CD4-positive, alpha-beta T cell treated with Interleukin-4 for 4 hours (primary cell): Measurements from ENCODE around the gene HCN2.
"Not testable (repeated sequence)": the region's sequence is repeated elsewhere in the genome, so short reads cannot be mapped to it uniquely, and the experiment has no call there.

Experiments
- DNase-seq: peaks from one replicate; pipeline ENCODE4 v3.0.0-alpha.2; 2020

The HCN2 gene

GRCh38 chr19:588093-588740, 1.5 kb upstream of the HCN2 start:
- peak; percentile 52 for DNase-seq

DNA sequence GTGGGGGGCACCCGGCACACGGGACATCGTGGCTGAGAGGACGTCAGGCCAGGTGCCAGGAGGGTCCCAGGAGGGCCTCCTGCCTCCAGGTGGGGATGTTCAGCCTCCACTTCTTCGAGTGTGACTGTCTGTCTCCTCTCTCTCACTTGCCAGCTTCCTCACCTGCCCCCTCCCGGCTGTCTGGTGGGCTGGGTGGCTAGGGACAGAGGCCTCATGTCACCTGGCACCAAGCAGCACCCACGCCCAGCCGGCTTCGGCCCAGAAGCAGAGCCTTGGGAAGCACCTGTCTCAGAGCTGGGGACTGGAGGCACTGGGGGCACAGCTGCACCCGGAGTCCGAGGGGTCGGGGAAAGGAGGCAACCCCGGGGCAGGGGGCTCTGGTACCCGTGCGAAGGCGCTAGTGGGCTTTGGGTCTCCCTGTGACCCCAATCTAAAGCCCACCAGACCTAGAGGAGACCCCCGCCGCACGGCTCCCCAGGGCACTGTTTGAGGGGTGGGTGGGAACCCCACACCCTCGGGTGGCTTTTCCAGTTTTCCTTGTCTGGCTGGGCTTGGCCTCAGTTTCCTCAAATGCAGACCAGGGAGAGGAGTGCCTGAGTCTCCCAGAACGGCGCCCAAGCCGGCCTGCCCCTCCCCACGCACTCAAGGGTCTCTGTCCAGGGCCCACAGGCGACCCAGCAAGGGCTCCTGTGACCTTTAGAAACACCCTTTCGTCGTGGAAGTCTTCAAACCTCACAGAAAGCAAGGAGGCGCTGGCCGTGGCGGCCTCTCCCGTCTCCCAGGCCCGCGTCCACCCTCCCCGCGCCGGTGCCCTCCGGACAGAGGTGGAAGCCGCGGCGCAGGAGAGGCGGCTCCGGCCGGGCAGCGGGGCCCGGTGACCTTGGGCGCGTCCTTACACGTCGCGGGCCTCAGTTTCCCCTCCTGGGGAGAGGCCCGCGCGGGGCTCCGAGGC, 664 bp upstream of the HCN2 start:
- no peak for DNase-seq

DNA sequence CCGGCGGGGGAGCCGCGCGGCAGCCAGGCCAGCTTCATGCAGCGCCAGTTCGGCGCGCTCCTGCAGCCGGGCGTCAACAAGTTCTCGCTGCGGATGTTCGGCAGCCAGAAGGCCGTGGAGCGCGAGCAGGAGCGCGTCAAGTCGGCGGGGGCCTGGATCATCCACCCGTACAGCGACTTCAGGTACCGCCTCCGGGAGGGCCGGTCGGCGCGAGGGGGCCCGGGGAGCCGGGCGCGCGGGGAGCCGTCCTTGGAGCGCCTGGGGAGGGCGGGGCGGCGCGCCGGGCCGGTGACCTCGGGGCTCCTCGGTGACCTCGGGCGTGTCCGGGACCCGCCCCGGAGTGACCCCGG, 690 bp downstream of the HCN2 start:
- DNase-seq, result no peak

DNA sequence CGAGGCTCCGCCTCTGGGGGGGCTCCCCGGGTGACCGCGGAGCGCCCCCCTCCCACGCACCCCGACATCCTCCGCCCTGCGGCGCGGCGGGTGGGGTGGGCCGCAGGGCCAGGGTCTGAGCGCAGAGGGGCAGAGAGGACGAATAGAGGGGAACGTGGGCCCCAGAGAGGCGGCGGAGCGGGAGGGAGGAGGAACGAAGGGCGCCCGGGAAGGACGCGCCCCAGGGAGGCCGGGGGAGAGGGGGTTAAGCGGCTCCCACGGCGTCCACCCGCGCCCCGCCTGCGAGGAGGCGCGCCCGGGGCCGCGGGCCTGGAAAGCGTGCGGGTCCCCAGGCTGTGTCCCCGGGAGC, 1.0 kb downstream of the HCN2 start:
- no peak for DNase-seq

GRCh38 chr19:591099-591958, 1.6 kb downstream of the HCN2 start:
- DNase-seq, result no peak

- no peak for DNase-seq
Measured at GRCh38 chr19:592101-592500, 2.4 kb downstream of the HCN2 start.

GRCh38 chr19:593055-593454, 3.4 kb downstream of the HCN2 start:
- no peak for DNase-seq

- no peak for DNase-seq
Measured at GRCh38 chr19:593505-593904, 3.8 kb downstream of the HCN2 start.

GRCh38 chr19:594265-594870, 4.7 kb downstream of the HCN2 start:
- DNase-seq, result no peak

- DNase-seq, result no peak
Measured at GRCh38 chr19:595326-596262, 5.9 kb downstream of the HCN2 start.

- no peak for DNase-seq
Measured at GRCh38 chr19:596263-596655, 6.6 kb downstream of the HCN2 start.

GRCh38 chr19:597406-598315, 8.0 kb downstream of the HCN2 start:
- DNase-seq, result no peak

GRCh38 chr19:601310-601709, 11.6 kb downstream of the HCN2 start:
- DNase-seq, result no peak

DNA sequence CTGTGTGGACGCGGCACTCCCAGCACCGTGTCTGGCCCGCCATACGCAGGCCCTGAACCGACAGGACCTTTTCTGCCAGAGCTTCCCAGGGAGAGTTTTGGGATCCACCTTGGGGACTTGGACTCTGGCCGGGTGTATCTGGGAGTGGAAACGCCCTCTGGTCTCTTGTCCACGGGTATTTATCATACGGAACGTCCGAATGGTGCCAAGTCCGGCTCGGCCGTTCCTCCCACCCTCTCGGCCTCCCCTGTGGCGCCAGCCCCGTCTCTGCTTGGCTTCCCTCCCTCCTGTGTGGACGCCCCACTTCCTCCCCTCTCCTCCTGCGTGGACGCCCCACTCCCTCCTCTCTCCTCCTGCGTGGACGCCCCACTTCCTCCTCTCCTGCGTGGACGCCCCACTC, 12.1 kb downstream of the HCN2 start:
- DNase-seq, result no peak

DNA sequence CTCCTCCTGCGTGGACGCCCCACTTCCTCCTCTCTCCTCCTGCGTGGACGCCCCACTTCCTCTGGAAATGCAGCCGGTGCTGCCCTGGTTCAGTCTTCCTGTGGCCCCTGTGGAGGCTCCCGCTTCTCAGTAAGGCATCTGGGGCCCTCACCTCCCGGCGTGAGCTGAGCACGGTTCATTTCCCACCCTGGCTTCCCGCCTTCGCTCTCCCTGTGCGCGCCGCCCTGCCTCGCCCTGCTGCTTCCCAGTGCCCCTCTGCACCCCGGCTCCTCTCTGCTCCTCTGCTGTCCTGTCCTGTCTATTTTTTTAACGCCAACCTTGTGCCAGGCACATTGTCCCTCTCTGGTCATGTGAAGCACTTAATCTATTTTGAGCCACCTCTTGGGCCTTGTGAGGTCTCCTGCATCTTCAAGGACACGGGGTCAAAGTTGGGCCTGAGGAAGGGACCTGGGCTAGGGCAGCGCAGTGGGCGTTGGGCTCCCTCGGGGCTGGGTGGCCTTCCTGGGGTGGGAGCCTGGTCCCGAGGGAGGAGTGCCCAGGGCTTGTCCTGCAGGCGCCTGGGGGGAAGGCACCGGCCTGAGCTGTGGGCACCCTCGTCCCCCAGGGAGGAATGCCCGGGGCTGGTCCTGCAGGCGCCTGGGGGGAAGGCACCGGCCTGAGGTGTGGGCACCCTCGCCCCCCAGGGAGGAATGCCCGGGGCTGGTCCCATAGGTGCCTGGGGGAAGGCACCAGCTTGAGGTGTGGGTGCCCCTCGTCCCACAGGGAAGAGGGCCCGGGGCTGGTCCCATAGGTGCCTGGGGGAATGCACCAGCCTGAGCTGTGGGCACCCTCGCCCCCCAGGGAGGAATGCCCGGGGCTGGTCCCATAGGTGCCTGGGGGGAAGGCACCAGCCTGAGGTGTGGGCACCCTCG, 13.0 kb downstream of the HCN2 start:
- no peak for DNase-seq

- not testable (repeated sequence) for DNase-seq
Measured at GRCh38 chr19:603302-603639, 13.6 kb downstream of the HCN2 start.

DNA sequence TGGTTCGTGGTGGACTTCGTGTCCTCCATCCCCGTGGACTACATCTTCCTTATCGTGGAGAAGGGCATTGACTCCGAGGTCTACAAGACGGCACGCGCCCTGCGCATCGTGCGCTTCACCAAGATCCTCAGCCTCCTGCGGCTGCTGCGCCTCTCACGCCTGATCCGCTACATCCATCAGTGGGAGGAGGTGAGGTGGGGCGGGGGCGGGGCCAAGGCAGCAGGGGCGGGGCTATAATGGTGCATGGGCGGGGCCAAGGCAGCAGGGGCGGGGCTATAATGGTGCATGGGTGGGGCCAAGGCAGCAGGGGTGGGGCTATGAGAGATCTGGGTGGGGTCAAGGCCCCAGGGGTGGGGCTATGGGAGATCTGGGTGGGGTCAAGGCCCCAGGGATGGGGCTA, 14.1 kb downstream of the HCN2 start:
- not testable (repeated sequence) for DNase-seq

DNA sequence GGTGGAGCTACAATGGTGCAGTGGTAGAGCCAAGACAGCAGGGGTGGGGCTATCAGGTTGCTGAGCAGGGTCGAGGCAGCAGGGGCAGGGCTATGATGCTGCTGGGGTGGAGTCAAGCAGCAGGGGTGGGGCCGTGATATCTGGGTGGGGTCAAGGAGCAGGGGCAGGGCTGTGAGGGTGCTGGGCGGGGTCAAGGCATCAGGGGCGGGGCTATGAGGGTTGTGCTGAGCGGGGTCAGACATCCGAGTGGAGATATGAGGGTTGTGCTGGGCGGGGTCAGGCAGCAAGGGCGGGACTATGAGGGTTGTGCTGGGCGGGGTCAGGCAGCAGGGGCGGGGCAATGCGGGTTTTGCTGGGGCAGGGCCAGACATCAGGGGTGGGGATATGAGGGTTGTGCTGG, 14.7 kb downstream of the HCN2 start:
- DNase-seq, result peak; percentile 6

DNA sequence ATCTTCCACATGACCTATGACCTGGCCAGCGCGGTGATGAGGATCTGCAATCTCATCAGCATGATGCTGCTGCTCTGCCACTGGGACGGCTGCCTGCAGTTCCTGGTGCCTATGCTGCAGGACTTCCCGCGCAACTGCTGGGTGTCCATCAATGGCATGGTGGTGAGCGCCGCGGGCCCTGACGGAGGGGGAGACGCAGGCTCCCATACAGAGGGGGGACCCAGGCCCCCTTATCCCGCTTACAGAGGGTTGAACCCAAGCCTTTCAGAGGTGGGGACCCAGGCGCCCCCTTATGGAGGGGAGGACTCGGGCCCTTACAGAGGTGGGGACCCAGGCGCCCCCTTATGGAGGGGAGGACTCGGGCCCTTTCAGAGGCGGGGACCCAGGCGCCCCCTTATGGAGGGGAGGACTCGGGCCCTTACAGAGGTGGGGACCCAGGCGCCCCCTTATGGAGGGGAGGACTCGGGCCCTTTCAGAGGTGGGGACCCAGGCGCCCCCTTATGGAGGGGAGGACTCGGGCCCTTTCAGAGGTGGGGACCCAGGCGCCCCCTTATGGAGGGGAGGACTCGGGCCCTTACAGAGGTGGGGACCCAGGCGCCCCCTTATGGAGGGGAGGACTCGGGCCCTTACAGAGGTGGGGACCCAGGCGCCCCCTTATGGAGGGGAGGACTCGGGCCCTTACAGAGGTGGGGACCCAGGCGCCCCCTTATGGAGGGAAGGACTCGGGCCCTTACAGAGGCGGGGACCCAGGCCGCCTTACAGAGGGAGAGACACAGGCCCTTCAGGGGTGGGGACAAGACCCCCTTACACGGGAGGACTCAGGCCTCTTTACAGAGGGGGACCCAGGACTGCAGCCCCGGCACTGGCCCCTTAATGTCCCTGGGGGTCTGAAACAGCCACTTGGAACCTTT, 15.6 kb downstream of the HCN2 start:
- DNase-seq, result not testable (repeated sequence)
